Brain microvascular endothelial cell (primary cell): Measurements from ENCODE around the gene FRMD5.

ENCODE experiments used
- DNase-seq: peaks from one replicate; pipeline ENCODE4 v3.0.0-alpha.2; 2020
- H3K27ac ChIP-seq: fragments of 250-450 bp; sonication (Bioruptor Pico); 2 replicates; pipeline ENCODE4 v1.5.1; 2020; ENCODE audit warnings: mild to moderate bottlenecking, moderate library complexity
- H3K27me3 ChIP-seq: fragments of 250-450 bp; sonication (Bioruptor Pico); replicated peaks from 2 replicates; pipeline ENCODE4 v1.5.1; 2020; ENCODE audit warnings: mild to moderate bottlenecking
- H3K36me3 ChIP-seq: fragments of 250-450 bp; sonication (Bioruptor Pico); replicated peaks from 2 replicates; pipeline ENCODE4 v1.5.1; 2020; ENCODE audit warnings: mild to moderate bottlenecking
- H3K4me3 ChIP-seq: 2 replicates; pipeline ENCODE4 v1.5.1; 2011; ENCODE audit warnings: low read depth, mild to moderate bottlenecking, control low read depth, low read length, moderate library complexity
- CTCF ChIP-seq: IDR thresholded peaks from 2 replicates; pipeline ENCODE4 v1.5.1; 2011; ENCODE audit warnings: low read depth, mild to moderate bottlenecking, moderate library complexity, low read length, control low read depth, inconsistent platforms; ENCODE audit errors: missing control alignments
- in situ Hi-C: cut with HindIII; loops from 2 replicates; pipeline ENCODE4 v1.10.0; 2017; ENCODE audit warnings: low sequenced_read_pairs, low pct_ligation_motif_present

The FRMD5 gene

GRCh38 chr15:43913941-43914340 is 281.1 kb downstream of the FRMD5 start:
- DNase-seq: no peak
- Histone ChIP-seq H3K27me3 (no peaks in the 10 kb centered on the region), H3K27ac (peak overlapping the region; percentile 73), H3K4me3 (no peak overlapping the region), H3K36me3 (no peaks in the 10 kb centered on the region)
- in situ Hi-C loops: loop anchor here (25.0 kb wide), 1 partner anchor 298 kb away; no protein-coding TSS in a partner anchor
- TF ChIP-seq CTCF: no peak

GRCh38 chr15:43913026-43913780 is 281.9 kb downstream of the FRMD5 start:
- in situ Hi-C loops: loop anchor here (25.0 kb wide), 1 partner anchor 299 kb away; no protein-coding TSS in a partner anchor
- H3K27ac ChIP-seq: peak overlapping the region; percentile 73

GRCh38 chr15:43912208-43912607 is 282.9 kb downstream of the FRMD5 start:
- Histone ChIP-seq H3K4me3 (no peak overlapping the region), H3K36me3 (no peaks in the 10 kb centered on the region), H3K27me3 (no peaks in the 10 kb centered on the region), H3K27ac (peak overlapping the region; percentile 73)
- TF ChIP-seq CTCF: no peak
- in situ Hi-C loops: loop anchor here (25.0 kb wide), 1 partner anchor 300 kb away; no protein-coding TSS in a partner anchor
- no peak for DNase-seq

More at GRCh38 chr15:43913026-43913780, 281.9 kb downstream of the FRMD5 start:
- no peak overlapping the region for H3K4me3 ChIP-seq
- no peaks in the 10 kb centered on the region for H3K36me3 ChIP-seq
- no peak for TF ChIP-seq CTCF
- H3K27me3 ChIP-seq: no peaks in the 10 kb centered on the region
- peak; percentile 98 for DNase-seq

- TF ChIP-seq CTCF: no peak
- H3K36me3 ChIP-seq: no peaks in the 10 kb centered on the region
- no peak overlapping the region for H3K4me3 ChIP-seq
- H3K27me3 ChIP-seq: no peaks in the 10 kb centered on the region
- peak overlapping the region; percentile 73 for H3K27ac ChIP-seq
- in situ Hi-C loops: loop anchor here (25.0 kb wide), 1 partner anchor 301 kb away; no protein-coding TSS in a partner anchor
- peak; percentile 97 for DNase-seq
Observed at GRCh38 chr15:43911235-43911781, 283.8 kb downstream of the FRMD5 start.

GRCh38 chr15:43908516-43909050 is 286.5 kb downstream of the FRMD5 start:
- no peak for TF ChIP-seq CTCF
- in situ Hi-C loops: loop anchor here (25.0 kb wide), 1 partner anchor 304 kb away; no protein-coding TSS in a partner anchor
- no peak for DNase-seq
- H3K36me3 ChIP-seq: no peaks in the 10 kb centered on the region
- no peak overlapping the region for H3K27ac ChIP-seq
- H3K4me3 ChIP-seq: no peak overlapping the region
- H3K27me3 ChIP-seq: no peaks in the 10 kb centered on the region
